IMR-90 (cell line): Measurements from ENCODE around the gene BTN2A1.
A peak's percentile ranks its signal among the peaks of the same experiment; 100 is the strongest.

Source experiments
- BHLHE40 ChIP-seq: fragments of 150-350 bp; IDR thresholded peaks from 2 replicates; pipeline ENCODE4 v1.6.1; 2016; ENCODE audit warnings: mild to moderate bottlenecking, low read depth, low read length
- CEBPB ChIP-seq: IDR thresholded peaks from 2 replicates; pipeline ENCODE4 v1.6.1; 2012; ENCODE audit warnings: low read depth, low read length, improper control_type of control experiment
- CHD1 ChIP-seq: IDR thresholded peaks from 2 replicates; pipeline ENCODE4 v1.6.1; 2012; ENCODE audit warnings: low read depth, low read length, improper control_type of control experiment
- MAZ ChIP-seq: IDR thresholded peaks from 2 replicates; pipeline ENCODE4 v1.6.1; 2012; ENCODE audit warnings: low read depth, mild to moderate bottlenecking, low read length, improper control_type of control experiment, moderate library complexity, borderline replicate concordance
- NFE2L2 ChIP-seq: fragments of 150-350 bp; IDR thresholded peaks from 2 replicates; pipeline ENCODE4 v1.6.1; 2016; ENCODE audit warnings: low read depth, mild to moderate bottlenecking, low read length
- POLR2A ChIP-seq: IDR thresholded peaks from 2 replicates; pipeline ENCODE4 v1.6.1; 2012; ENCODE audit warnings: mild to moderate bottlenecking, low read depth, low read length
- RAD21 ChIP-seq: IDR thresholded peaks from 2 replicates; pipeline ENCODE4 v1.6.1; 2012; ENCODE audit warnings: low read length, improper control_type of control experiment
- RCOR1 ChIP-seq: IDR thresholded peaks from 2 replicates; pipeline ENCODE4 v1.6.1; 2012; ENCODE audit warnings: mild to moderate bottlenecking, low read length, improper control_type of control experiment; ENCODE audit not compliant: insufficient replicate concordance
- RFX5 ChIP-seq: IDR thresholded peaks from 2 replicates; pipeline ENCODE4 v1.8.0; 2012; ENCODE audit warnings: low read depth, mild to moderate bottlenecking, low read length, moderate library complexity
- SMC3 ChIP-seq: fragments of 150-350 bp; IDR thresholded peaks from 2 replicates; pipeline ENCODE4 v1.6.1; 2016; ENCODE audit warnings: low read depth, mild to moderate bottlenecking, antibody characterized with exemption, low read length, moderate library complexity
- USF2 ChIP-seq: fragments of 150-350 bp; IDR thresholded peaks from 2 replicates; pipeline ENCODE4 v1.6.1; 2017; ENCODE audit warnings: mild to moderate bottlenecking, antibody characterized with exemption, low read length, low read depth
- TF ChIP-seq, protein P1 (sequence below): conservative IDR thresholded peaks from 2 replicates; pipeline ENCODE4 v1.5.1; 2012; ENCODE audit warnings: mild to moderate bottlenecking, low read depth, low read length, improper control_type of control experiment

GRCh38 chr6:26421259-26422144, 36.3 kb upstream of the BTN2A1 start:
- TF ChIP-seq, protein P1, sequence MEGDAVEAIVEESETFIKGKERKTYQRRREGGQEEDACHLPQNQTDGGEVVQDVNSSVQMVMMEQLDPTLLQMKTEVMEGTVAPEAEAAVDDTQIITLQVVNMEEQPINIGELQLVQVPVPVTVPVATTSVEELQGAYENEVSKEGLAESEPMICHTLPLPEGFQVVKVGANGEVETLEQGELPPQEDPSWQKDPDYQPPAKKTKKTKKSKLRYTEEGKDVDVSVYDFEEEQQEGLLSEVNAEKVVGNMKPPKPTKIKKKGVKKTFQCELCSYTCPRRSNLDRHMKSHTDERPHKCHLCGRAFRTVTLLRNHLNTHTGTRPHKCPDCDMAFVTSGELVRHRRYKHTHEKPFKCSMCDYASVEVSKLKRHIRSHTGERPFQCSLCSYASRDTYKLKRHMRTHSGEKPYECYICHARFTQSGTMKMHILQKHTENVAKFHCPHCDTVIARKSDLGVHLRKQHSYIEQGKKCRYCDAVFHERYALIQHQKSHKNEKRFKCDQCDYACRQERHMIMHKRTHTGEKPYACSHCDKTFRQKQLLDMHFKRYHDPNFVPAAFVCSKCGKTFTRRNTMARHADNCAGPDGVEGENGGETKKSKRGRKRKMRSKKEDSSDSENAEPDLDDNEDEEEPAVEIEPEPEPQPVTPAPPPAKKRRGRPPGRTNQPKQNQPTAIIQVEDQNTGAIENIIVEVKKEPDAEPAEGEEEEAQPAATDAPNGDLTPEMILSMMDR = no peak
- TF ChIP-seq RCOR1 (no peak), SMC3 (no peak), RAD21 (no peak), USF2 (no peak), POLR2A (no peak), NFE2L2 (no peak), RFX5 (peak; percentile 99), MAZ (no peak), CEBPB (no peak), CHD1 (no peak), BHLHE40 (no peak)
